HG03469 (cell line): Measurements from ENCODE around the gene VWA3B.
"Not testable (repeated sequence)": the region's sequence is repeated elsewhere in the genome, so short reads cannot be mapped to it uniquely, and the experiment has no call there.

Experiments used
- ATAC-seq: cut with Tn5 transposase; IDR thresholded peaks from one replicate; pipeline ENCODE4 v1.9.1; 2021; ENCODE audit warnings: mild to moderate bottlenecking, moderate library complexity, moderate number of reproducible peaks; ENCODE audit not compliant: unreplicated experiment

The VWA3B gene

GRCh38 chr2:98293931-98294687, 207.1 kb downstream of the VWA3B start:
- no peak for ATAC-seq

GRCh38 chr2:98294711-98295110, 207.7 kb downstream of the VWA3B start:
- ATAC-seq = no peak

GRCh38 chr2:98295275-98295674, 208.3 kb downstream of the VWA3B start:
- ATAC-seq = no peak

GRCh38 chr2:98295721-98296414, 208.9 kb downstream of the VWA3B start:
- no peak for ATAC-seq

- ATAC-seq = no peak
Measured at GRCh38 chr2:98296440-98296839, 209.5 kb downstream of the VWA3B start.

GRCh38 chr2:98297817-98298682, 211.1 kb downstream of the VWA3B start:
- no peak for ATAC-seq

GRCh38 chr2:98298683-98299164, 211.8 kb downstream of the VWA3B start:
- no peak for ATAC-seq

- no peak for ATAC-seq
Measured at GRCh38 chr2:98299211-98299905, 212.4 kb downstream of the VWA3B start.

GRCh38 chr2:98300141-98300874, 213.3 kb downstream of the VWA3B start:
- ATAC-seq = no peak

GRCh38 chr2:98301469-98301868, 214.5 kb downstream of the VWA3B start:
- no peak for ATAC-seq

- not testable (repeated sequence) for ATAC-seq
Measured at GRCh38 chr2:98307131-98307696, 220.2 kb downstream of the VWA3B start.

- ATAC-seq = no peak
Measured at GRCh38 chr2:98308068-98308467, 221.1 kb downstream of the VWA3B start.

- ATAC-seq = no peak
Measured at GRCh38 chr2:98308532-98308931, 221.6 kb downstream of the VWA3B start.

- ATAC-seq = no peak
Measured at GRCh38 chr2:98309580-98309979, 222.6 kb downstream of the VWA3B start.

GRCh38 chr2:98310010-98310409, 223.0 kb downstream of the VWA3B start:
- no peak for ATAC-seq

- no peak for ATAC-seq
Measured at GRCh38 chr2:98311090-98311489, 224.1 kb downstream of the VWA3B start.

- ATAC-seq = no peak
Measured at GRCh38 chr2:98311771-98312545, 225.0 kb downstream of the VWA3B start.

GRCh38 chr2:98313492-98314250, 226.7 kb downstream of the VWA3B start:
- ATAC-seq = no peak
